ENCODE results near the gene VOPP1.

Gene VOPP1

GRCh38 chr7:55432939-55433784 lies 139.1 kb downstream of the VOPP1 start:
- no peak for DNase-seq (ENCODE audit: low read depth)

GRCh38 chr7:55432506-55432905 lies 139.8 kb downstream of the VOPP1 start:
- no peak for DNase-seq (ENCODE audit: low read depth)

- DNase-seq (ENCODE audit: low read depth): no peak
Observed at GRCh38 chr7:55431898-55432297, 140.4 kb downstream of the VOPP1 start.

- no peak for DNase-seq (ENCODE audit: low read depth)
Observed at GRCh38 chr7:55429835-55430499, 142.3 kb downstream of the VOPP1 start.

- DNase-seq (ENCODE audit: low read depth): no peak
Observed at GRCh38 chr7:55427800-55428199, 144.5 kb downstream of the VOPP1 start.

- no peak for DNase-seq (ENCODE audit: low read depth)
Observed at GRCh38 chr7:55427342-55427741, 145.0 kb downstream of the VOPP1 start.

GRCh38 chr7:55426676-55427075 lies 145.6 kb downstream of the VOPP1 start:
- no peak for DNase-seq (ENCODE audit: low read depth)

- DNase-seq (ENCODE audit: low read depth): no peak
Observed at GRCh38 chr7:55425141-55425752, 147.1 kb downstream of the VOPP1 start.

GRCh38 chr7:55423891-55424290 lies 148.4 kb downstream of the VOPP1 start:
- DNase-seq (ENCODE audit: low read depth): no peak

GRCh38 chr7:55423277-55423711 lies 149.0 kb downstream of the VOPP1 start:
- DNase-seq (ENCODE audit: low read depth): no peak
